Stomach (tissue), 9 donors: ENCODE results near the gene FAM131A. TPM values are rescaled to one million over a fixed set of nuclear protein-coding genes. Genes with fewer than 3 reads are reported as not detected.
A peak's percentile ranks its signal among the peaks of the same experiment; 100 is the strongest.

ENCODE experiments used
- DNase-seq, 2 donors: peaks; one replicate each; pipeline versions ENCODE4 v3.0.0 to v3.0.0-alpha.2; 2013 to 2019
- H3K27ac ChIP-seq, 5 donors: fragments of 200-600 bp in 4 of 5; sonication (generic) in 4 of 5; one replicate each; pipeline ENCODE4 v1.5.1; 2013 to 2019; ENCODE audit warnings: mild to moderate bottlenecking in 1 of 5, moderate library complexity in 1 of 5
- H3K27me3 ChIP-seq, 3 donors: fragments of 200-600 bp; sonication (generic); one replicate each; pipeline ENCODE4 v1.5.1; 2017 to 2019; ENCODE audit warnings: mixed run types in 1 of 3
- H3K36me3 ChIP-seq, 4 donors: fragments of 200-600 bp; sonication (generic); 1 replicate in 3 of 4; 2 replicates in 1 of 4; pipeline ENCODE4 v1.5.1; 2016 to 2019
- H3K4me1 ChIP-seq, 4 donors: fragments of 200-600 bp; sonication (generic); one replicate each; pipeline ENCODE4 v1.5.1; 2016 to 2019
- H3K4me3 ChIP-seq, 4 donors: fragments of 200-600 bp; sonication (generic) in 3 of 4; one replicate each; pipeline ENCODE4 v1.5.1; 2016 to 2019; ENCODE audit warnings: mild to moderate bottlenecking in 1 of 4
- H3K9me3 ChIP-seq, 4 donors: fragments of 200-600 bp; sonication (generic); one replicate each; pipeline ENCODE4 v1.5.1; 2016 to 2019
- CTCF ChIP-seq, 7 experiments: fragments of 450-650 bp in 4 of 7; fragments of 200-600 bp in 3 of 7; sonication (generic) in 3 of 7; IDR thresholded peaks; one replicate each; pipeline ENCODE4 v1.5.1; 2016 to 2019; ENCODE audit warnings: antibody characterized with exemption in 7 of 7, control low read depth in 2 of 7, mild to moderate bottlenecking in 1 of 7
- EP300 ChIP-seq: sonication (generic); formaldehyde crosslinking; IDR thresholded peaks from one replicate; pipeline ENCODE4 v1.6.1; 2017; ENCODE audit warnings: antibody characterized with exemption
- POLR2A ChIP-seq, 4 donors: fragments of 450-650 bp; IDR thresholded peaks; one replicate each; pipeline ENCODE4 v1.6.1; 2016; ENCODE audit warnings: antibody characterized with exemption in 4 of 4, control low read depth in 2 of 4, mild to moderate bottlenecking in 1 of 4, moderate library complexity in 1 of 4
- POLR2AphosphoS5 ChIP-seq, 3 donors: sonication (generic); formaldehyde crosslinking; IDR thresholded peaks; one replicate each; pipeline ENCODE4 v1.6.1; 2016; ENCODE audit warnings: antibody characterized with exemption in 3 of 3
- WGBS, 5 donors: extraction: QIAGEN DNeasy Blood & Tissue Kit in 3 of 5; methylation state at CpG; one replicate each; pipeline versions ENCODE4 v1.1.5 to v1.1.7; 2013 to 2018; 5-methylcytosine and 5-hydroxymethylcytosine counted together
- intact Hi-C: fragments of 100-400 bp; cut with DNase I; formaldehyde crosslinking; loops from one replicate; pipeline ENCODE4 v1.15.1; 2023; ENCODE audit warnings: low total_unique reads
- polyA plus RNA-seq, 3 donors: library from polyadenylated mRNA; stranded (reverse); fragments of 200-250 nt; gene quantifications; one replicate each; pipeline ENCODE4 v1.2.3, GENCODE V29; 2013
- total RNA-seq, 5 donors: library from RNA; depleted of rRNA; stranded (reverse); fragments of >200 nt; gene quantifications; one replicate each; pipeline versions ENCODE4 v1.1.0 to v1.2.3, GENCODE V29; 2014 to 2016
- donor health status: healthy with polysubstance abuse.
- donor health status: Bipolar disorder and iron deficiency.
- donor health status: healthy.

FAM131A gene
- total and polyA plus RNA-seq, 8 donors: 1.8 to 73.2 (median 12.8) TPM

- H3K4me1 ChIP-seq: peaks cover 5 to 36% (median 20%) of the 10 kb centered on the region in 4 donors
- peaks cover 23 to 37% (median 32%) of the 10 kb centered on the region in 4 donors for H3K36me3 ChIP-seq
- no peak overlapping the region for H3K4me3 ChIP-seq
- H3K27me3 ChIP-seq: no peaks in the 10 kb centered on the region
- TF ChIP-seq POLR2AphosphoS5 (IDR thresholded peaks at IDR 0.05) (no peak), CTCF (IDR thresholded peaks at IDR 0.05) (no peak), EP300 (no peak), POLR2A (IDR thresholded peaks at IDR 0.05) (no peak)
- intact Hi-C loops: no loop called here
- H3K9me3 ChIP-seq: no peaks in the 10 kb centered on the region
- no peak overlapping the region for H3K27ac ChIP-seq
- WGBS, 5 donors: 66 to 81% (median 74%) methylated on average over 12 of the region's 12 CpGs
- DNase-seq: peak in 1 of 2 donors; percentile 56
Measured at GRCh38 chr3:184347321-184348056, 10.1 kb downstream of the FAM131A start.

GRCh38 chr3:184348057-184348382, 10.6 kb downstream of the FAM131A start:
- 64 to 89% (median 76%) methylated on average over 4 of the region's 4 CpGs for WGBS, 5 donors
- intact Hi-C loops: no loop called here
- H3K4me1 ChIP-seq: peaks cover 5 to 38% (median 22%) of the 10 kb centered on the region in 4 donors
- no peaks in the 10 kb centered on the region for H3K27me3 ChIP-seq
- no peak for DNase-seq
- TF ChIP-seq EP300: no peak
- no peak for TF ChIP-seq POLR2A (IDR thresholded peaks at IDR 0.05)
- TF ChIP-seq POLR2AphosphoS5 (IDR thresholded peaks at IDR 0.05): no peak
- no peak for TF ChIP-seq CTCF (IDR thresholded peaks at IDR 0.05)
- peaks cover 17 to 32% (median 29%) of the 10 kb centered on the region in 4 donors for H3K36me3 ChIP-seq
- no peak overlapping the region for H3K4me3 ChIP-seq
- no peaks in the 10 kb centered on the region for H3K9me3 ChIP-seq
- H3K27ac ChIP-seq: no peak overlapping the region

GRCh38 chr3:184349563-184350470, 12.4 kb downstream of the FAM131A start:
- Histone ChIP-seq H3K4me3 (no peak overlapping the region), H3K27ac (no peak overlapping the region), H3K27me3 (no peaks in the 10 kb centered on the region), H3K4me1 (peaks cover 5 to 38% (median 26%) of the 10 kb centered on the region in 4 donors), H3K9me3 (no peaks in the 10 kb centered on the region), H3K36me3 (peaks cover 3 to 18% (median 12%) of the 10 kb centered on the region in 4 donors)
- DNase-seq: no peak
- intact Hi-C loops: loop anchor here (10.0 kb wide), 1 partner anchor 45 kb away; no protein-coding TSS in a partner anchor
- WGBS, 5 donors: 53 to 66% (median 63%) methylated on average over 10 of the region's 10 CpGs
- TF ChIP-seq POLR2A (IDR thresholded peaks at IDR 0.05) (no peak), EP300 (no peak), CTCF (IDR thresholded peaks at IDR 0.05) (no peak), POLR2AphosphoS5 (IDR thresholded peaks at IDR 0.05) (no peak)

- TF ChIP-seq CTCF (IDR thresholded peaks at IDR 0.05): no peak
- TF ChIP-seq POLR2A (IDR thresholded peaks at IDR 0.05): no peak
- no peak for TF ChIP-seq EP300
- TF ChIP-seq POLR2AphosphoS5 (IDR thresholded peaks at IDR 0.05): no peak
- H3K4me1 ChIP-seq: peaks cover 5 to 34% (median 23%) of the 10 kb centered on the region in 4 donors
- peaks cover 0 to 19% (median 15%) of the 10 kb centered on the region in 4 donors for H3K36me3 ChIP-seq
- DNase-seq: no peak
- intact Hi-C loops: loop anchor here (10.0 kb wide), 1 partner anchor 46 kb away; no protein-coding TSS in a partner anchor
- no peaks in the 10 kb centered on the region for H3K9me3 ChIP-seq
- no peaks in the 10 kb centered on the region for H3K27me3 ChIP-seq
- no peak overlapping the region for H3K4me3 ChIP-seq
- 96 to 98% (median 96%) methylated on average over 6 of the region's 6 CpGs for WGBS, 5 donors
- no peak overlapping the region for H3K27ac ChIP-seq
Measured at GRCh38 chr3:184350618-184351017, 13.2 kb downstream of the FAM131A start.
